ENCODE data around the gene ACSM2B.
A peak's percentile ranks its signal among the peaks of the same experiment; 100 is the strongest.
"Not testable (repeated sequence)": the region's sequence is repeated elsewhere in the genome, so short reads cannot be mapped to it uniquely, and the experiment has no call there.

The ACSM2B gene

GRCh38 chr16:20602205-20602604 is 26.0 kb upstream of the ACSM2B start:
- not testable (repeated sequence) for H3F3A ChIP-seq (ENCODE audit: low read depth); H4K20me1 ChIP-seq (ENCODE audit: insufficient read depth, low read length, poor library complexity, severe bottlenecking); H3K27me3 ChIP-seq (ENCODE audit: insufficient read depth, low read length, poor library complexity, severe bottlenecking); H3K9me2 ChIP-seq (replicated peaks; ENCODE audit: low read depth, low read length); H3K79me2 ChIP-seq (ENCODE audit: insufficient read depth, low read length); H3K9ac ChIP-seq (ENCODE audit: low read depth, low read length, poor library complexity, severe bottlenecking); H3K36me3 ChIP-seq (ENCODE audit: insufficient read depth, low read length); H2AFZ ChIP-seq (ENCODE audit: low read length); H3K4me2 ChIP-seq (ENCODE audit: low read depth, low read length, poor library complexity, severe bottlenecking); H3K4me3 ChIP-seq (ENCODE audit: low read length, poor library complexity, severe bottlenecking); H3K4me1 ChIP-seq (ENCODE audit: insufficient read depth, low read length, poor library complexity, severe bottlenecking); H3K9me3 ChIP-seq (ENCODE audit: insufficient read depth, low read depth, low read length)
- TF ChIP-seq, protein P1, sequence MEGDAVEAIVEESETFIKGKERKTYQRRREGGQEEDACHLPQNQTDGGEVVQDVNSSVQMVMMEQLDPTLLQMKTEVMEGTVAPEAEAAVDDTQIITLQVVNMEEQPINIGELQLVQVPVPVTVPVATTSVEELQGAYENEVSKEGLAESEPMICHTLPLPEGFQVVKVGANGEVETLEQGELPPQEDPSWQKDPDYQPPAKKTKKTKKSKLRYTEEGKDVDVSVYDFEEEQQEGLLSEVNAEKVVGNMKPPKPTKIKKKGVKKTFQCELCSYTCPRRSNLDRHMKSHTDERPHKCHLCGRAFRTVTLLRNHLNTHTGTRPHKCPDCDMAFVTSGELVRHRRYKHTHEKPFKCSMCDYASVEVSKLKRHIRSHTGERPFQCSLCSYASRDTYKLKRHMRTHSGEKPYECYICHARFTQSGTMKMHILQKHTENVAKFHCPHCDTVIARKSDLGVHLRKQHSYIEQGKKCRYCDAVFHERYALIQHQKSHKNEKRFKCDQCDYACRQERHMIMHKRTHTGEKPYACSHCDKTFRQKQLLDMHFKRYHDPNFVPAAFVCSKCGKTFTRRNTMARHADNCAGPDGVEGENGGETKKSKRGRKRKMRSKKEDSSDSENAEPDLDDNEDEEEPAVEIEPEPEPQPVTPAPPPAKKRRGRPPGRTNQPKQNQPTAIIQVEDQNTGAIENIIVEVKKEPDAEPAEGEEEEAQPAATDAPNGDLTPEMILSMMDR (conservative IDR thresholded peaks at IDR 0.05; ENCODE audit: low read length), result peak; percentile 59

DNA sequence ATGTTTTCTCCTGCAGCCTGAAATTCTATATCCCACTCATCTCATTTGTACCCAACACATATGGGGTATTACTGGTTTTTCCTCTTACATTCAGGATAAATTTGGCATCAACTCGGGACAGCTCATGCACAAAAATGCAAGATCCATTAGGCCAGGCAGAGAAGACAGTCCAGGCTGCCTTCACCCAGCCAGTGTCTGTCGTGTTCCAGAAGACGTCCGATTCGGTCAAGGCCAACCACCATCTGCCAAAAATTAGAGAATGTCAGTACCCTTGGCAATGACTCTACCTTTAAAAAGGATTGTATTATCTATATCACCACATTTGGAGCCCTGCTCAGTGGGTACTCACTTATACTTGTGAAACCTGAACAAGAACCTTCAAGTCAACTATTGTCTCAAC is 23.3 kb upstream of the ACSM2B start:
- H3K9me2 ChIP-seq (replicated peaks; ENCODE audit: low read depth, low read length); H3K79me2 ChIP-seq (ENCODE audit: insufficient read depth, low read length); H3K9ac ChIP-seq (ENCODE audit: low read depth, low read length, poor library complexity, severe bottlenecking); H4K20me1 ChIP-seq (ENCODE audit: insufficient read depth, low read length, poor library complexity, severe bottlenecking); H2AFZ ChIP-seq (ENCODE audit: low read length); H3K4me1 ChIP-seq (ENCODE audit: insufficient read depth, low read length, poor library complexity, severe bottlenecking); H3K9me3 ChIP-seq (ENCODE audit: insufficient read depth, low read depth, low read length); H3K27me3 ChIP-seq (ENCODE audit: insufficient read depth, low read length, poor library complexity, severe bottlenecking); H3K4me3 ChIP-seq (ENCODE audit: low read length, poor library complexity, severe bottlenecking); H3F3A ChIP-seq (ENCODE audit: low read depth); H3K36me3 ChIP-seq (ENCODE audit: insufficient read depth, low read length); H3K4me2 ChIP-seq (ENCODE audit: low read depth, low read length, poor library complexity, severe bottlenecking): not testable (repeated sequence)

DNA sequence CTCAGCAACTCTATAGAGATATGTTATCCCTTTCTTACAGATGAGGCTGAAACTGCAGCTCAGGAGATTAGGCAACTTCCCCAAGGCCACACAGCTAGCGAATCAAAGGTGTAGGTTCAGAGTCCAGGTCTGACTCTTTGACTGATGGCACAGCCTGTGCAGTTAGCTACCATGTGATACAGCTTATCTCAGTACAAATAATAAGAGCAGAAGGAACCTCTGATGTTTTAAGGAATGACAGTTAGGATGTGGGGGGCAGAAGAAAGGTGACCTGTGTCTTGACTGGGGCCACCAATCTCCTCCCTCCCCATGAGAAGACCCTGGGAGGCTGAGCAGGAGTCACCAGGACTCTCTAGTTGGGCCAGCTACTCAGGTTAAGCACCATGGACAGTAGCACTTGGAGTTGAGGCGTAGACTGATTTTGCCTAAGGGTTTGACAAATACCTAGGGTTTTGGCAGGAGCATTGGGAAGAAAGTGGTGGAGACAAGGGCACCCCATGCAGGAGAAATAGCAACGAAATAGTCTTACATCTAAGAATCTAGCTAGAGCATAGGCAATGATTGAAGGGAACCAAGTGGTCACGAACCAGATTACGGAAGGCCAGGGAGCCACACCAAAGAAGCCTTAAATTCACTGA is 22.8 kb upstream of the ACSM2B start:
- H3K27me3 ChIP-seq (ENCODE audit: insufficient read depth, low read length, poor library complexity, severe bottlenecking), result no peaks in the 10 kb centered on the region
- H4K20me1 ChIP-seq (ENCODE audit: insufficient read depth, low read length, poor library complexity, severe bottlenecking), result no peaks in the 10 kb centered on the region
- H3F3A ChIP-seq (ENCODE audit: low read depth), result no peaks in the 10 kb centered on the region
- H3K36me3 ChIP-seq (ENCODE audit: insufficient read depth, low read length), result no peaks in the 10 kb centered on the region
- no peaks in the 10 kb centered on the region for H3K9me3 ChIP-seq (ENCODE audit: insufficient read depth, low read depth, low read length)
- no peak overlapping the region for H3K4me2 ChIP-seq (ENCODE audit: low read depth, low read length, poor library complexity, severe bottlenecking)
- H3K9ac ChIP-seq (ENCODE audit: low read depth, low read length, poor library complexity, severe bottlenecking), result no peak overlapping the region
- H3K79me2 ChIP-seq (ENCODE audit: insufficient read depth, low read length), result no peaks in the 10 kb centered on the region
- H3K4me3 ChIP-seq (ENCODE audit: low read length, poor library complexity, severe bottlenecking), result no peak overlapping the region
- no peaks in the 10 kb centered on the region for H3K9me2 ChIP-seq (replicated peaks; ENCODE audit: low read depth, low read length)
- TF ChIP-seq, protein P1 (conservative IDR thresholded peaks at IDR 0.05; ENCODE audit: low read length), result no peak
- TF ChIP-seq EZH2phosphoT487 (IDR thresholded peaks at IDR 0.05; ENCODE audit: borderline replicate concordance), result no peak
- H3K4me1 ChIP-seq (ENCODE audit: insufficient read depth, low read length, poor library complexity, severe bottlenecking), result no peaks in the 10 kb centered on the region
- no peak overlapping the region for H2AFZ ChIP-seq (ENCODE audit: low read length)

GRCh38 chr16:20595694-20596093 is 19.5 kb upstream of the ACSM2B start:
- not testable (repeated sequence) for H3K4me3 ChIP-seq (ENCODE audit: low read length, poor library complexity, severe bottlenecking); H3K9me2 ChIP-seq (replicated peaks; ENCODE audit: low read depth, low read length); H4K20me1 ChIP-seq (ENCODE audit: insufficient read depth, low read length, poor library complexity, severe bottlenecking); H3F3A ChIP-seq (ENCODE audit: low read depth); H3K9me3 ChIP-seq (ENCODE audit: insufficient read depth, low read depth, low read length); H3K4me1 ChIP-seq (ENCODE audit: insufficient read depth, low read length, poor library complexity, severe bottlenecking); H3K4me2 ChIP-seq (ENCODE audit: low read depth, low read length, poor library complexity, severe bottlenecking); H3K9ac ChIP-seq (ENCODE audit: low read depth, low read length, poor library complexity, severe bottlenecking); H3K79me2 ChIP-seq (ENCODE audit: insufficient read depth, low read length); H3K27me3 ChIP-seq (ENCODE audit: insufficient read depth, low read length, poor library complexity, severe bottlenecking); H2AFZ ChIP-seq (ENCODE audit: low read length); H3K36me3 ChIP-seq (ENCODE audit: insufficient read depth, low read length)

- H3K79me2 ChIP-seq (ENCODE audit: insufficient read depth, low read length); H3F3A ChIP-seq (ENCODE audit: low read depth); H2AFZ ChIP-seq (ENCODE audit: low read length); H3K9me2 ChIP-seq (replicated peaks; ENCODE audit: low read depth, low read length); H3K9ac ChIP-seq (ENCODE audit: low read depth, low read length, poor library complexity, severe bottlenecking); H3K4me2 ChIP-seq (ENCODE audit: low read depth, low read length, poor library complexity, severe bottlenecking); H4K20me1 ChIP-seq (ENCODE audit: insufficient read depth, low read length, poor library complexity, severe bottlenecking); H3K4me1 ChIP-seq (ENCODE audit: insufficient read depth, low read length, poor library complexity, severe bottlenecking); H3K9me3 ChIP-seq (ENCODE audit: insufficient read depth, low read depth, low read length); H3K4me3 ChIP-seq (ENCODE audit: low read length, poor library complexity, severe bottlenecking); H3K27me3 ChIP-seq (ENCODE audit: insufficient read depth, low read length, poor library complexity, severe bottlenecking); H3K36me3 ChIP-seq (ENCODE audit: insufficient read depth, low read length): not testable (repeated sequence)
These were observed 18.9 kb upstream of the ACSM2B start for GRCh38 chr16:20595068-20595467.

GRCh38 chr16:20592780-20593179 is 16.6 kb upstream of the ACSM2B start:
- not testable (repeated sequence) for H3K4me3 ChIP-seq (ENCODE audit: low read length, poor library complexity, severe bottlenecking); H3F3A ChIP-seq (ENCODE audit: low read depth); H3K4me1 ChIP-seq (ENCODE audit: insufficient read depth, low read length, poor library complexity, severe bottlenecking); H2AFZ ChIP-seq (ENCODE audit: low read length); H3K9me2 ChIP-seq (replicated peaks; ENCODE audit: low read depth, low read length); H3K79me2 ChIP-seq (ENCODE audit: insufficient read depth, low read length); H3K9ac ChIP-seq (ENCODE audit: low read depth, low read length, poor library complexity, severe bottlenecking); H4K20me1 ChIP-seq (ENCODE audit: insufficient read depth, low read length, poor library complexity, severe bottlenecking); H3K36me3 ChIP-seq (ENCODE audit: insufficient read depth, low read length); H3K27me3 ChIP-seq (ENCODE audit: insufficient read depth, low read length, poor library complexity, severe bottlenecking); H3K9me3 ChIP-seq (ENCODE audit: insufficient read depth, low read depth, low read length); H3K4me2 ChIP-seq (ENCODE audit: low read depth, low read length, poor library complexity, severe bottlenecking)
